Gastrocnemius medialis (tissue), 4 donors: ENCODE measurements around the gene EMCN.

Source experiments
- POLR2A ChIP-seq, 2 donors: fragments of 450-650 bp; IDR thresholded peaks; one replicate each; pipeline ENCODE4 v1.6.1; 2017; ENCODE audit warnings: antibody characterized with exemption in 2 of 2, mild to moderate bottlenecking in 2 of 2, moderate library complexity in 2 of 2
- TF ChIP-seq, protein P1 (sequence below), 5 experiments: fragments of 450-650 bp in 3 of 5; fragments of 200-600 bp in 2 of 5; sonication (generic) in 2 of 5; IDR thresholded peaks in 4 of 5; conservative IDR thresholded peaks in 1 of 5; 1 replicate in 4 of 5; 2 replicates in 1 of 5; pipeline ENCODE4 v1.5.1; 2016 to 2019; ENCODE audit warnings: antibody characterized with exemption in 5 of 5, mild to moderate bottlenecking in 3 of 5, moderate library complexity in 3 of 5

DNA sequence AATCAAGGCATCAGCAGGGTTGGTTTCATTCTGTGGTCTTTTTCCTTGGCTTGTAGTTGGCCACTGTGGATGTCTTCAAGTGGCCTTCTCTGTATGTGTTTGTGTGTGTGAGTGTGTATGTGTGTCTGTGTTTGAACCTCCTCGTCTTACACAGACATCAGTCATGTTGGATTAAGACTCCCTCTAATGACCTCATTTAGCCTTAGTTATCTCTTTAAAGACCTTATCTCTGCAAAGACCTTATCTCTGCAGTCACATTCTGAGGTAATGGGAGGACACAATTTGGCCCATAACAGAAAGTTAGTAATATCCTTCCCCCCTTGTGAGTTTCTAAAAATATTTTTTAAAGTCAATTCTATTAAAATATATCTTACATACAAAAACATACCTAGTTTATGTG lies 126.7 kb downstream of the EMCN start:
- no peak for TF ChIP-seq POLR2A (IDR thresholded peaks at IDR 0.05)
- TF ChIP-seq, protein P1, sequence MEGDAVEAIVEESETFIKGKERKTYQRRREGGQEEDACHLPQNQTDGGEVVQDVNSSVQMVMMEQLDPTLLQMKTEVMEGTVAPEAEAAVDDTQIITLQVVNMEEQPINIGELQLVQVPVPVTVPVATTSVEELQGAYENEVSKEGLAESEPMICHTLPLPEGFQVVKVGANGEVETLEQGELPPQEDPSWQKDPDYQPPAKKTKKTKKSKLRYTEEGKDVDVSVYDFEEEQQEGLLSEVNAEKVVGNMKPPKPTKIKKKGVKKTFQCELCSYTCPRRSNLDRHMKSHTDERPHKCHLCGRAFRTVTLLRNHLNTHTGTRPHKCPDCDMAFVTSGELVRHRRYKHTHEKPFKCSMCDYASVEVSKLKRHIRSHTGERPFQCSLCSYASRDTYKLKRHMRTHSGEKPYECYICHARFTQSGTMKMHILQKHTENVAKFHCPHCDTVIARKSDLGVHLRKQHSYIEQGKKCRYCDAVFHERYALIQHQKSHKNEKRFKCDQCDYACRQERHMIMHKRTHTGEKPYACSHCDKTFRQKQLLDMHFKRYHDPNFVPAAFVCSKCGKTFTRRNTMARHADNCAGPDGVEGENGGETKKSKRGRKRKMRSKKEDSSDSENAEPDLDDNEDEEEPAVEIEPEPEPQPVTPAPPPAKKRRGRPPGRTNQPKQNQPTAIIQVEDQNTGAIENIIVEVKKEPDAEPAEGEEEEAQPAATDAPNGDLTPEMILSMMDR (IDR thresholded peaks at IDR 0.05 in 4 of 5, conservative IDR thresholded peaks at IDR 0.05 in 1 of 5) = no peak
